HCT116 (cell line): ENCODE data around the gene LRRK2. TPM values are rescaled to one million over a fixed set of nuclear protein-coding genes. Genes with fewer than 3 reads are reported as not detected.

Experiments used
- ATAC-seq: fragments of 200-7000 bp; cut with Tn5 transposase; 2 replicates; pipeline ENCODE4 v1.9.1; 2020; ENCODE audit warnings: mild to moderate bottlenecking, moderate library complexity
- BruUV-seq: library from RNA; stranded (reverse); fragments of 400-500 nt; replicated peaks from 2 replicates; lab custom pipeline; 2021; lab: Mats Ljungman, UMichigan
- CTCF ChIA-PET: fragments of 300-600 bp; sonication (Branson Sonifier 250); formaldehyde crosslinking; loops from one replicate; lab custom pipeline; 2021; ENCODE audit warnings: antibody characterized with exemption; lab: Charles Lee
- POLR2A ChIA-PET: fragments of 300-600, 350-600 bp; sonication (Branson Sonifier 250); formaldehyde crosslinking; loops from one replicate; lab custom pipeline; 2021; ENCODE audit warnings: antibody characterized with exemption; lab: Charles Lee
- RAD21 ChIA-PET, 2 experiments: fragments of 300-600 bp; sonication (Branson Sonifier 250); formaldehyde crosslinking; loops; one replicate each; lab custom pipeline; 2023; ENCODE audit warnings: low total read pairs in 2 of 2; ENCODE audit not compliant: uncharacterized antibody in 2 of 2, unreplicated experiment in 2 of 2, low non-redundant PET in 1 of 2; lab: Charles Lee
- DNase-seq: peaks from one replicate; pipeline ENCODE4 v3.0.0-alpha.2; 2010; ENCODE audit warnings: low read depth, low spot score
- H2AFZ ChIP-seq: fragments of 200-600 bp; shearing (Covaris generic), sonication (generic); 2 replicates; pipeline ENCODE4 v1.6.1; 2017; ENCODE audit warnings: low read depth, mixed run types, mixed read lengths, antibody characterized with exemption, low read length; ENCODE audit not compliant: poor library complexity, severe bottlenecking
- H3K27ac ChIP-seq: 2 replicates; pipeline ENCODE4 v1.5.1; 2012; ENCODE audit warnings: low read depth, low read length
- H3K27me3 ChIP-seq: fragments of 200-600 bp; sonication (generic); 2 replicates; pipeline ENCODE4 v1.6.1; 2016; ENCODE audit warnings: mixed run types, low read length, mixed read lengths; ENCODE audit not compliant: insufficient read depth
- H3K36me3 ChIP-seq, 2 experiments: fragments of 200-500 bp in 1 of 2; fragments of 200-600 bp in 1 of 2; sonication (Bioruptor generic) in 1 of 2; sonication (generic) in 1 of 2; 2 replicates each; pipeline versions ENCODE4 v1.5.1 to v1.6.1; 2014 to 2016; ENCODE audit warnings: low read length in 2 of 2, inconsistent platforms in 1 of 2, mixed read lengths in 1 of 2, mixed run types in 1 of 2; ENCODE audit not compliant: insufficient read depth in 2 of 2, control insufficient read depth in 1 of 2
- H3K4me1 ChIP-seq, 2 experiments: fragments of 200-600 bp in 1 of 2; sonication (generic) in 1 of 2; 2 replicates each; pipeline versions ENCODE4 v1.5.1 to v1.6.1; 2012 to 2017; ENCODE audit warnings: low read length in 2 of 2, inconsistent platforms in 1 of 2, mild to moderate bottlenecking in 1 of 2, mixed read lengths in 1 of 2, mixed run types in 1 of 2, moderate library complexity in 1 of 2; ENCODE audit not compliant: insufficient read depth in 2 of 2, control insufficient read depth in 1 of 2
- H3K4me2 ChIP-seq: fragments of 200-600 bp; sonication (generic); 2 replicates; pipeline ENCODE4 v1.6.1; 2017; ENCODE audit warnings: mixed run types, low read length, mixed read lengths
- H3K4me3 ChIP-seq, 2 experiments: fragments of 200-600 bp in 1 of 2; sonication (generic) in 1 of 2; replicated peaks in 1 of 2; 2 replicates each; pipeline ENCODE4 v1.5.1; 2011 to 2016; ENCODE audit warnings: low read length in 2 of 2, control low read depth in 1 of 2, low read depth in 1 of 2, mild to moderate bottlenecking in 1 of 2, mixed read lengths in 1 of 2, mixed run types in 1 of 2
- H3K79me2 ChIP-seq: fragments of 200-600 bp; sonication (generic); 2 replicates; pipeline ENCODE4 v1.6.1; 2017; ENCODE audit warnings: mild to moderate bottlenecking, mixed run types, low read length, moderate library complexity, mixed read lengths; ENCODE audit not compliant: insufficient read depth
- H3K9ac ChIP-seq: fragments of 200-600 bp; sonication (generic); 2 replicates; pipeline ENCODE4 v1.6.1; 2016; ENCODE audit warnings: low read length, mixed read lengths
- H3K9me2 ChIP-seq: fragments of 200-600 bp; sonication (generic), shearing (Covaris generic); 2 replicates; pipeline ENCODE4 v1.6.1; 2017; ENCODE audit warnings: mixed run types, mild to moderate bottlenecking, moderate library complexity; ENCODE audit not compliant: insufficient read depth
- H3K9me3 ChIP-seq, 2 experiments: fragments of 200-500 bp in 1 of 2; fragments of 200-600 bp in 1 of 2; sonication (Bioruptor generic) in 1 of 2; sonication (generic) in 1 of 2; 2 replicates each; pipeline ENCODE4 v1.6.1; 2014 to 2017; ENCODE audit warnings: low read length in 2 of 2, mixed read lengths in 2 of 2, inconsistent platforms in 1 of 2, low read depth in 1 of 2, mild to moderate bottlenecking in 1 of 2, mixed run types in 1 of 2, moderate library complexity in 1 of 2; ENCODE audit not compliant: control insufficient read depth in 1 of 2, insufficient read depth in 1 of 2
- H4K20me1 ChIP-seq: fragments of 200-600 bp; sonication (generic), shearing (Covaris generic); 2 replicates; pipeline ENCODE4 v1.6.1; 2017; ENCODE audit warnings: mixed run types, mild to moderate bottlenecking, moderate library complexity; ENCODE audit not compliant: insufficient read depth
- CBX3 ChIP-seq: IDR thresholded peaks from 2 replicates; pipeline ENCODE4 v1.6.1; 2012; ENCODE audit warnings: low read depth
- CTCF ChIP-seq, 3 experiments: fragments of 200-600 bp in 1 of 3; sonication (generic) in 1 of 3; IDR thresholded peaks in 2 of 3; conservative IDR thresholded peaks in 1 of 3; 2 replicates each; pipeline ENCODE4 v1.5.1; 2012 to 2017; ENCODE audit warnings: low read depth in 2 of 3, low read length in 2 of 3, antibody characterized with exemption in 1 of 3, borderline replicate concordance in 1 of 3, control low read depth in 1 of 3, mild to moderate bottlenecking in 1 of 3, mixed read lengths in 1 of 3, mixed run types in 1 of 3, moderate library complexity in 1 of 3; ENCODE audit not compliant: insufficient read depth in 1 of 3
- EZH2 ChIP-seq: fragments of 200-600 bp; sonication (generic); IDR thresholded peaks from 2 replicates; pipeline ENCODE4 v1.6.1; 2017; ENCODE audit warnings: antibody characterized with exemption, mixed run types
- FOSL1 ChIP-seq: IDR thresholded peaks from 2 replicates; pipeline ENCODE4 v1.6.1; 2012; ENCODE audit warnings: low read depth
- JUND ChIP-seq: IDR thresholded peaks from 2 replicates; pipeline ENCODE4 v1.6.1; 2012
- POLR2AphosphoS5 ChIP-seq: IDR thresholded peaks from 2 replicates; pipeline ENCODE4 v1.6.1; 2011; ENCODE audit warnings: mild to moderate bottlenecking, low read depth, low read length, moderate library complexity
- SIN3A ChIP-seq: IDR thresholded peaks from 2 replicates; pipeline ENCODE4 v1.6.1; 2012; ENCODE audit warnings: low read depth
- SP1 ChIP-seq: IDR thresholded peaks from 2 replicates; pipeline ENCODE4 v1.6.1; 2012; ENCODE audit warnings: low read depth
- YY1 ChIP-seq: IDR thresholded peaks from 2 replicates; pipeline ENCODE4 v1.6.1; 2011; ENCODE audit warnings: low read length, low read depth, moderate library complexity, mild to moderate bottlenecking; ENCODE audit not compliant: insufficient replicate concordance; ENCODE audit errors: extremely low read depth
- ZFX ChIP-seq: fragments of 450-650 bp; IDR thresholded peaks from 2 replicates; pipeline ENCODE4 v1.6.1; 2017
- ZNF274 ChIP-seq: fragments of 200-500 bp; sonication (Bioruptor generic); IDR thresholded peaks from 2 replicates; pipeline ENCODE4 v1.6.1; 2014; ENCODE audit warnings: mild to moderate bottlenecking, low read depth, low read length, inconsistent platforms
- intact Hi-C: fragments of 100-400 bp; cut with micrococcal nuclease; formaldehyde crosslinking; loops from 2 replicates; pipeline ENCODE4 v1.10.0; 2022
- total RNA-seq: library from RNA; stranded (reverse); gene quantifications from one replicate; pipeline ENCODE4 v1.2.1, GENCODE V29; 2021; ENCODE audit not compliant: unreplicated experiment
- TF ChIP-seq, protein P1 (sequence below): IDR thresholded peaks from 2 replicates; pipeline ENCODE4 v1.6.1; 2011; ENCODE audit warnings: mild to moderate bottlenecking, low read length, moderate library complexity; ENCODE audit not compliant: insufficient replicate concordance; ENCODE audit errors: extremely low read depth
- TF ChIP-seq, protein P2 (sequence below): IDR thresholded peaks from 2 replicates; pipeline ENCODE4 v1.6.1; 2012

LRRK2 gene
- total RNA-seq, 1 experiment from 2014 or later = 0.20 TPM

DNA sequence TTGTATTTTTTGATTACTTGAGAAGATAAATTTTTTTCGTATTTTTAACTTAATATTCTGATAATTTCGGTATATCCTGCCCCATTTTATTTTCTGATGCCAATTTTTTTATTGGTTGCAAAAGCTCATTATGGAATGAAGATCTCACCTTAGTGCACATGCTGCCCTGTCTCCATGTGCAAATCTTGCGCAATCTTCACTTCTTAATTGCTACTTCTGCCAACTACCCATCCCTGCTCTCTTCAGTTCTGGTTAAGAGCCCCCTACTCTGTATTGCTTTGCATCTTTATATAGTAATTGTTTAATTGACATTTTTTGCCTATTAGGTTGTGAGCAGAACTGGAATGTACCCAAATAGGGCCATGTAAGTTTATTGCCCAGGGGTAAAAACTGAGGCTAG lies 20.5 kb upstream of the LRRK2 start:
- no peak for DNase-seq
- CTCF ChIA-PET = no interaction called here
- RAD21 ChIA-PET = no interaction called here
- no peak overlapping the region for H2AFZ ChIP-seq
- H3K9ac ChIP-seq = no peak overlapping the region
- no peak overlapping the region for H3K4me3 ChIP-seq
- no peaks in the 10 kb centered on the region; a peak in 1 of 4 replicates for H3K36me3 ChIP-seq
- TF ChIP-seq SIN3A = no peak
- no peak for TF ChIP-seq ZNF274
- TF ChIP-seq EZH2 = no peak
- TF ChIP-seq SP1 = no peak
- TF ChIP-seq, protein P1, sequence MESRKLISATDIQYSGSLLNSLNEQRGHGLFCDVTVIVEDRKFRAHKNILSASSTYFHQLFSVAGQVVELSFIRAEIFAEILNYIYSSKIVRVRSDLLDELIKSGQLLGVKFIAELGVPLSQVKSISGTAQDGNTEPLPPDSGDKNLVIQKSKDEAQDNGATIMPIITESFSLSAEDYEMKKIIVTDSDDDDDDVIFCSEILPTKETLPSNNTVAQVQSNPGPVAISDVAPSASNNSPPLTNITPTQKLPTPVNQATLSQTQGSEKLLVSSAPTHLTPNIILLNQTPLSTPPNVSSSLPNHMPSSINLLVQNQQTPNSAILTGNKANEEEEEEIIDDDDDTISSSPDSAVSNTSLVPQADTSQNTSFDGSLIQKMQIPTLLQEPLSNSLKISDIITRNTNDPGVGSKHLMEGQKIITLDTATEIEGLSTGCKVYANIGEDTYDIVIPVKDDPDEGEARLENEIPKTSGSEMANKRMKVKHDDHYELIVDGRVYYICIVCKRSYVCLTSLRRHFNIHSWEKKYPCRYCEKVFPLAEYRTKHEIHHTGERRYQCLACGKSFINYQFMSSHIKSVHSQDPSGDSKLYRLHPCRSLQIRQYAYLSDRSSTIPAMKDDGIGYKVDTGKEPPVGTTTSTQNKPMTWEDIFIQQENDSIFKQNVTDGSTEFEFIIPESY = no peak
- TF ChIP-seq, protein P2, sequence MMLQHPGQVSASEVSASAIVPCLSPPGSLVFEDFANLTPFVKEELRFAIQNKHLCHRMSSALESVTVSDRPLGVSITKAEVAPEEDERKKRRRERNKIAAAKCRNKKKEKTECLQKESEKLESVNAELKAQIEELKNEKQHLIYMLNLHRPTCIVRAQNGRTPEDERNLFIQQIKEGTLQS = no peak
- TF ChIP-seq, all 23 proteins: peak for 0
- Histone ChIP-seq H3K9me3 (no peaks in the 10 kb centered on the region), H4K20me1 (no peaks in the 10 kb centered on the region; the same call in 1 of the 2 replicates), H3K4me1 (no peaks in the 10 kb centered on the region), H3K4me2 (no peak overlapping the region), H3K9me2 (no peaks in the 10 kb centered on the region), H3K79me2 (no peaks in the 10 kb centered on the region), H3K27ac (no peak overlapping the region), H3K27me3 (no peaks in the 10 kb centered on the region)
- intact Hi-C loops = no loop called here
- POLR2A ChIA-PET = no interaction called here
- ATAC-seq = no peak
- BruUV-seq = no TSS peak

DNA sequence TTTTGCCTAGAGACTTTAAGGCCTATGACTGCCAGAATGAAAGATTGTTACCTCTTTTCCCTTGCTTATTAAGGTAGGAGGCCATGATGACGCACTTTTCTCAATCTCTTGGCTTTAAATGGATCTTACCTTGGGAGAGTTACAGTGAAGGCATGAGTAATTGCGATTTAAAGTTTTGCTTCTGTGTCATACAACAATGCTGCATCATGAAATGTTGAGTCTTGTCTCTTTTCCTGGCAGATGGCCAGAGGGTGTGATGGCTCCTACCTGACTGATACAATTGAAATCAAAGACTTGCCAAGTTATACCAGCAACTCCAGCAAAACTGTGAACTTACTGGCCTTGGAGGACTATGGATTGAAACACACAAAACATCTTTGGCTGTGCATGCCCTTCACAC lies 17.2 kb upstream of the LRRK2 start:
- H3K9me2 ChIP-seq = no peaks in the 10 kb centered on the region
- H3K4me1 ChIP-seq = no peaks in the 10 kb centered on the region; a peak in 1 of 4 replicates
- no peaks in the 10 kb centered on the region for H3K27me3 ChIP-seq
- no peak overlapping the region for H3K9ac ChIP-seq
- H3K27ac ChIP-seq = no peak overlapping the region
- intact Hi-C loops = no loop called here
- no peak for ATAC-seq
- ChIA-PET CTCF (no interaction called here), RAD21 (no interaction called here), POLR2A (no interaction called here)
- H2AFZ ChIP-seq = no peak overlapping the region
- no peaks in the 10 kb centered on the region for H3K79me2 ChIP-seq
- H3K4me2 ChIP-seq = no peak overlapping the region
- no peaks in the 10 kb centered on the region for H3K36me3 ChIP-seq
- no peak for DNase-seq
- no TSS peak for BruUV-seq
- no peaks in the 10 kb centered on the region for H3K9me3 ChIP-seq
- H4K20me1 ChIP-seq = no peaks in the 10 kb centered on the region; the same call in 1 of the 2 replicates
- no peak overlapping the region for H3K4me3 ChIP-seq
- TF ChIP-seq ZNF274 = no peak
- TF ChIP-seq, protein P1 = no peak
- no peak for TF ChIP-seq SIN3A
- TF ChIP-seq JUND = no peak
- no peak for TF ChIP-seq CBX3
- TF ChIP-seq, protein P2 = no peak
- no peak for TF ChIP-seq SP1
- TF ChIP-seq YY1 = no peak
- TF ChIP-seq EZH2 = no peak
- TF ChIP-seq POLR2AphosphoS5 = no peak
- TF ChIP-seq ZFX = no peak
- no peak for TF ChIP-seq FOSL1
- TF ChIP-seq CTCF (IDR thresholded peaks at IDR 0.05 in 2 of 3, conservative IDR thresholded peaks at IDR 0.05 in 1 of 3; ENCODE audit: borderline replicate concordance in 1 of 3, insufficient read depth in 1 of 3, low read depth in 2 of 3, low read length in 2 of 3) = no peak
